ENCODE measurements around the gene PXDC1. TPM values are rescaled to one million over a fixed set of nuclear protein-coding genes. Genes with fewer than 3 reads are reported as not detected.

Gene PXDC1
- total RNA-seq, 4 donors from 2014 or later = 8.8 to 47.1 (median 19.6) TPM

- H3K9me3 ChIP-seq = no peaks in the 10 kb centered on the region
- H3K4me3 ChIP-seq = peak overlapping the region; percentile 72 to 94 (median 78)
- in situ Hi-C loops (cut with MboI; ENCODE audit: low sequenced_read_pairs in 4 of 4) = no loop called here
- DNase-seq = no peak
- H3K4me1 ChIP-seq = peaks cover 14 to 23% of the 10 kb centered on the region in 2 donors
- intact Hi-C loops (cut with DNase I; ENCODE audit: low total_unique reads) = loop anchor here (5.0 kb wide), 1 partner anchor 50 kb away; no protein-coding TSS in a partner anchor
- TF ChIP-seq POLR2A (IDR thresholded peaks at IDR 0.05) = no peak
- TF ChIP-seq, protein P1, sequence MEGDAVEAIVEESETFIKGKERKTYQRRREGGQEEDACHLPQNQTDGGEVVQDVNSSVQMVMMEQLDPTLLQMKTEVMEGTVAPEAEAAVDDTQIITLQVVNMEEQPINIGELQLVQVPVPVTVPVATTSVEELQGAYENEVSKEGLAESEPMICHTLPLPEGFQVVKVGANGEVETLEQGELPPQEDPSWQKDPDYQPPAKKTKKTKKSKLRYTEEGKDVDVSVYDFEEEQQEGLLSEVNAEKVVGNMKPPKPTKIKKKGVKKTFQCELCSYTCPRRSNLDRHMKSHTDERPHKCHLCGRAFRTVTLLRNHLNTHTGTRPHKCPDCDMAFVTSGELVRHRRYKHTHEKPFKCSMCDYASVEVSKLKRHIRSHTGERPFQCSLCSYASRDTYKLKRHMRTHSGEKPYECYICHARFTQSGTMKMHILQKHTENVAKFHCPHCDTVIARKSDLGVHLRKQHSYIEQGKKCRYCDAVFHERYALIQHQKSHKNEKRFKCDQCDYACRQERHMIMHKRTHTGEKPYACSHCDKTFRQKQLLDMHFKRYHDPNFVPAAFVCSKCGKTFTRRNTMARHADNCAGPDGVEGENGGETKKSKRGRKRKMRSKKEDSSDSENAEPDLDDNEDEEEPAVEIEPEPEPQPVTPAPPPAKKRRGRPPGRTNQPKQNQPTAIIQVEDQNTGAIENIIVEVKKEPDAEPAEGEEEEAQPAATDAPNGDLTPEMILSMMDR (IDR thresholded peaks at IDR 0.05 in 4 of 5, conservative IDR thresholded peaks at IDR 0.05 in 1 of 5) = no peak
- H3K36me3 ChIP-seq = no peaks in the 10 kb centered on the region
- no peaks in the 10 kb centered on the region for H3K27me3 ChIP-seq
- H3K27ac ChIP-seq = peak overlapping the region; percentile 89 to 96 (median 90)
- ATAC-seq = no peak
These were observed 1.2 kb upstream of the PXDC1 start for GRCh38 chr6:3752531-3753227.

DNA sequence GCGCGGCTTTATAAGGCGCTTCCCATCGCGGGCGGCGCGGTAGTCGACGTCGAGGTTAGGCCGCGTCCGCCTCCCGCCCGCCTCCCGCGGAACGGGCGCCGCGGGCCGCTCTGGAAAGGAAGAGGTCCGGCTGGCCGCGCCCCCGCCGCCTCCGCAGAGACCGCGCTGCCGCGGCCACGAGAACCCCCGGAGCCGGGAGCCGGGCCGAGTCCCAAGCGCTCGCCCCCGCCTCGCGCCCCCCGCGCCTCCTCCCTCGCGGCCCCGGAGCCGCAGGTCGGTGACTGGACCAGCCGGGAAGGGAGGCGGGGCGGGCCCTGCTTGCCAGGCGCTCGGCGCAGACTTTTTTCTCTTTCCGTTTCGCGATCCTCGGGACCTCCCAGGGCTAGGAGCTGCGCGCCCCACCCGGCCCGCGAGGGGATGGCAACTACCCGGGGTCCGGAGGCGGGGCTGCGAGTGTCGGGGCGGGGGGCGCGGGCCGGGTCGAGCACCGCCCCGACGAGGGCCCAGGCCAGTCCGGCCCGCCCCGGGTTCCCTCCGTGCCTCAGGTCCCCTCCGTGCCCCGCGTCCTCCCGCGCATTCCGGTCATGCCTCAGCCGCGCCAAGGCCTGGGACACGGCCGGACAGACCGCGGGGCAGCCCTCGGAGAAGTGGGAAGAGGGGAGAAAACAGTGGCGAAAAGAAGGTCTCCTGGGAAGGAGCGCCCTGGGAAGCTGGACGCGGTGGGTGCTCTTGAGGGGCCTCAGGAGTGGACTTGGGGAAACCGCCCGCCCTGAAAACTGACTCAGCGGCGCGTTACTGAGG, 417 bp upstream of the PXDC1 start:
- in situ Hi-C loops (cut with MboI; ENCODE audit: low sequenced_read_pairs in 4 of 4) (no loop called here), intact Hi-C loops (cut with DNase I; ENCODE audit: low total_unique reads) (loop anchor here (5.0 kb wide), 1 partner anchor 50 kb away; no protein-coding TSS in a partner anchor)
- H3K4me1 ChIP-seq = peaks cover 19 to 31% of the 10 kb centered on the region in 2 donors
- peak overlapping the region; percentile 89 to 96 (median 90) for H3K27ac ChIP-seq
- DNase-seq (peak; percentile 74 to 76), ATAC-seq (peak; percentile 56 to 75)
- H3K9me3 ChIP-seq = no peaks in the 10 kb centered on the region
- peak; percentile 87 to 90 for TF ChIP-seq POLR2A (IDR thresholded peaks at IDR 0.05)
- TF ChIP-seq, protein P1 (IDR thresholded peaks at IDR 0.05 in 4 of 5, conservative IDR thresholded peaks at IDR 0.05 in 1 of 5) = peak in 4 of 5 experiments; percentile 25 to 49 (median 42)
- no peaks in the 10 kb centered on the region for H3K36me3 ChIP-seq
- H3K4me3 ChIP-seq = peak overlapping the region; percentile 72 to 94 (median 78)
- no peaks in the 10 kb centered on the region for H3K27me3 ChIP-seq

DNA sequence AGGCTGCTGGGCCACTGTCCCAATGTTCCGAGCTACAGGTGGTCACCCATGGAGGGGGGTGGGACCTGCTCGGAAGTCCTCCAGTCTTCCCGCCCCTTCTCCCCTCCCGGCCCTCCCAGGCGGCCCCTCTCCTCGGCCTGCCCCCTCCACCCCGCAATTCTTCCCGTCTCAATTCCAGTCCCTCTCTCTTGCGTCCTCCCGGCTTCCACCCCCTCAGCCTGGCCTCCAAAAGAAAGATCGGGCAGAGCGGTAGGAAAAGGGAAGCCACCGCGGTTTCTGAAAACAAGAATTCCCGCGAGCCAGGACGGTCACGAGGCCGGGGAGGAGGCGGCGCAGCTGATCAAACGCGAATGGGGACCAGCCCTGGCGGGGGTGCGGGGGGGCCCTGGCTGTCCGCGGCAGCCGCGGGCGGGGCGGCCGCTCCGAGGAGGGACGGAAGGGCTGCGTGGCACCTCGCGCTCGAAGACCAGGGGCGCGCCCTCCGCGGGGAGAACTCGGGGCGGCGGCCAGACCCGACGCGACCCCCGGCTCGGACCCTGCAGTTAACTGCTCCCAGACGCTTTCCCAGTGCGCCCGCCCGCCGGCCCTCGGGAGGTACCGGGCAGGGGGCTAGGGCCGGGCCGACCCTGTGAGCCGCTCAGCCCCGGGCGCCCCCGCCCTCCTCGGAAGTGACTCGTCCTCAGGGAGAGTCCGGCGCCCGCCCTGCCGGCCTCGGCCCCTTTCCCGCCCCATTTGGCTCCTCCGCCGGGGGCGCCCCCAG, 1.0 kb downstream of the PXDC1 start:
- intact Hi-C loops (cut with DNase I; ENCODE audit: low total_unique reads) = loop anchor here (5.0 kb wide), 1 partner anchor 52 kb away; no protein-coding TSS in a partner anchor
- Histone ChIP-seq H3K27me3 (no peaks in the 10 kb centered on the region), H3K4me3 (peak overlapping the region; percentile 72 to 94 (median 78)), H3K4me1 (peaks cover 33 to 45% of the 10 kb centered on the region in 2 donors), H3K27ac (peak overlapping the region; percentile 89 to 96 (median 90)), H3K9me3 (no peaks in the 10 kb centered on the region), H3K36me3 (no peaks in the 10 kb centered on the region)
- ATAC-seq (peak; percentile 23 to 48), DNase-seq (peak; percentile 68 to 77)
- in situ Hi-C loops (cut with MboI; ENCODE audit: low sequenced_read_pairs in 4 of 4) = no loop called here
- peak; percentile 76 to 83 for TF ChIP-seq POLR2A (IDR thresholded peaks at IDR 0.05)
- TF ChIP-seq, protein P1 (IDR thresholded peaks at IDR 0.05 in 4 of 5, conservative IDR thresholded peaks at IDR 0.05 in 1 of 5) = no peak

DNA sequence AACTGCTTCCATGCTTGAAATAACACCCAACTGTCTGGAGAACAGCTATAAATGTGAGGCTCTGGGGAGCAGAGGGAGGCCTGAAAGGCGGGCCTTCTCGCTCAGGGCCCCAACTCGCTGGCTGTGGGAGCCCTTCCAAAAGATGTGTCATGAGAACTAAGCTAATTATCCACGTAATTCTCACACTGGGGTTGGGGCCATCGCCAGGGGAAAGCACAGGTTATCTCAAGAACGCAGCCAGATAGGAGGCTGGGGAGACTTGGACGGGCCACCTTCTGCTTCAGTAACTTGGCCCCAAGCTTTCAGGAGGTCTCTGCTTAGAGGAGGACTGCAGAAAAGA, 1.6 kb downstream of the PXDC1 start:
- in situ Hi-C loops (cut with MboI; ENCODE audit: low sequenced_read_pairs in 4 of 4) = loop anchor here (5.0 to 25.0 kb wide), 10 partner anchors 77 to 638 kb away; partner anchors contain the start of genes BPHL (in 1 of the 4) and ECI2 (in 1 of the 4)

More for the DNA sequence above, 1.6 kb downstream of the PXDC1 start:
- H3K9me3 ChIP-seq = no peaks in the 10 kb centered on the region
- H3K27ac ChIP-seq = peak overlapping the region; percentile 89 to 96 (median 90)
- no peaks in the 10 kb centered on the region for H3K36me3 ChIP-seq
- H3K27me3 ChIP-seq = no peaks in the 10 kb centered on the region
- no peak for TF ChIP-seq POLR2A (IDR thresholded peaks at IDR 0.05)
- TF ChIP-seq, protein P1 (IDR thresholded peaks at IDR 0.05 in 4 of 5, conservative IDR thresholded peaks at IDR 0.05 in 1 of 5) = no peak
- peaks cover 33 to 51% of the 10 kb centered on the region in 2 donors for H3K4me1 ChIP-seq
- DNase-seq = peak in 1 of 2 donors; percentile 50
- ATAC-seq = no peak
- peak overlapping the region; percentile 72 to 94 (median 78) for H3K4me3 ChIP-seq
- intact Hi-C loops (cut with DNase I; ENCODE audit: low total_unique reads) = loop anchor here (5.0 kb wide), 1 partner anchor 52 kb away; no protein-coding TSS in a partner anchor

All from gastrocnemius medialis (tissue), 4 donors.